ENCODE data around the gene EVI5. TPM values are rescaled to one million over a fixed set of nuclear protein-coding genes. Genes with fewer than 3 reads are reported as not detected.

EVI5 gene
- total RNA-seq, 1 experiment from 2014 or later: 31.2 TPM

DNA sequence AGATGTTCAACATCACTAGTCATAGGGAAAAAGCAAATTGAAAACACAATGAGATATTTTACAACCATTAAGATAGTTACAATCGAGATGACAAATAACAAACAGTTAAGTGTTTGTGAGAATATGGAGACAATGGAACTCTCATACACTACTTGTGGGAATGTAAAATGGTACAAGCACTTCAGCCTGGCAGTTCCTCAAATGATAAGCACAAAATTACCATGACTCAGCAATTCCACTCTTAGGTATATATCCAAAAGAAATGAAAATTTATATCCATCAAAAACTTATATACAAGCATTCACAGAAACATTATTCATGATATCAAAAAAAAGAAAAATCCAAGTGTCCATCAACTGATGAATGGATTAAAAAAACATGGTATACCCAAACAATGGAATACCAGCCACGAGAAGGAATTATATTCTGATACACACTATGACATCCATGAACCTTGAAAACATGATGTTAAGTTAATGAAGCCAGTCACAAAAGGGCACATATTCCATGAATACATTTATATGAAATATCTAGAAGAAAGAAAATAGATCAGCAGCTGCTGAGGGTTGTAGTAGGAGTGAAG is 76.4 kb downstream of the EVI5 start:
- CTCF ChIA-PET: no interaction called here
- peak overlapping the region; percentile 30 for H3K27ac Mint-ChIP-seq (ENCODE audit: unreplicated experiment)
- no peak overlapping the region for H3K4me3 ChIP-seq (ENCODE audit: low read depth, low read length)
- POLR2A ChIA-PET: no interaction called here
- no TSS peak for BruUV-seq (replicated peaks)
- H3K4me1 ChIP-seq: peaks cover 59% of the 10 kb centered on the region
- no peaks in the 10 kb centered on the region for H3K9me3 ChIP-seq
- no peaks in the 10 kb centered on the region for H3K27me3 Mint-ChIP-seq (ENCODE audit: insufficient read depth, unreplicated experiment)
- intact Hi-C loops (cut with micrococcal nuclease; ENCODE audit: unreplicated experiment): no loop called here
- no peaks in the 10 kb centered on the region for H3K9me3 Mint-ChIP-seq (ENCODE audit: unreplicated experiment)
- TF ChIP-seq, protein P1, sequence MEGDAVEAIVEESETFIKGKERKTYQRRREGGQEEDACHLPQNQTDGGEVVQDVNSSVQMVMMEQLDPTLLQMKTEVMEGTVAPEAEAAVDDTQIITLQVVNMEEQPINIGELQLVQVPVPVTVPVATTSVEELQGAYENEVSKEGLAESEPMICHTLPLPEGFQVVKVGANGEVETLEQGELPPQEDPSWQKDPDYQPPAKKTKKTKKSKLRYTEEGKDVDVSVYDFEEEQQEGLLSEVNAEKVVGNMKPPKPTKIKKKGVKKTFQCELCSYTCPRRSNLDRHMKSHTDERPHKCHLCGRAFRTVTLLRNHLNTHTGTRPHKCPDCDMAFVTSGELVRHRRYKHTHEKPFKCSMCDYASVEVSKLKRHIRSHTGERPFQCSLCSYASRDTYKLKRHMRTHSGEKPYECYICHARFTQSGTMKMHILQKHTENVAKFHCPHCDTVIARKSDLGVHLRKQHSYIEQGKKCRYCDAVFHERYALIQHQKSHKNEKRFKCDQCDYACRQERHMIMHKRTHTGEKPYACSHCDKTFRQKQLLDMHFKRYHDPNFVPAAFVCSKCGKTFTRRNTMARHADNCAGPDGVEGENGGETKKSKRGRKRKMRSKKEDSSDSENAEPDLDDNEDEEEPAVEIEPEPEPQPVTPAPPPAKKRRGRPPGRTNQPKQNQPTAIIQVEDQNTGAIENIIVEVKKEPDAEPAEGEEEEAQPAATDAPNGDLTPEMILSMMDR (IDR thresholded peaks at IDR 0.05; ENCODE audit: insufficient read depth in 1 of 2, low read depth in 1 of 2, low read length in 1 of 2, severe bottlenecking in 1 of 2, unreplicated experiment in 1 of 2): no peak
- H3K36me3 Mint-ChIP-seq (ENCODE audit: insufficient read depth, unreplicated experiment): no peaks in the 10 kb centered on the region
- H3K36me3 ChIP-seq (ENCODE audit: control insufficient read depth, insufficient read depth, low read length): no peaks in the 10 kb centered on the region
- peaks cover 29% of the 10 kb centered on the region for H3K4me1 Mint-ChIP-seq (ENCODE audit: low read depth, unreplicated experiment)
- no peak for DNase-seq
- no peak overlapping the region for H3K4me3 Mint-ChIP-seq (ENCODE audit: unreplicated experiment)
- H3K27me3 ChIP-seq (replicated peaks; ENCODE audit: control insufficient read depth, insufficient read depth, low read length): no peaks in the 10 kb centered on the region

DNA sequence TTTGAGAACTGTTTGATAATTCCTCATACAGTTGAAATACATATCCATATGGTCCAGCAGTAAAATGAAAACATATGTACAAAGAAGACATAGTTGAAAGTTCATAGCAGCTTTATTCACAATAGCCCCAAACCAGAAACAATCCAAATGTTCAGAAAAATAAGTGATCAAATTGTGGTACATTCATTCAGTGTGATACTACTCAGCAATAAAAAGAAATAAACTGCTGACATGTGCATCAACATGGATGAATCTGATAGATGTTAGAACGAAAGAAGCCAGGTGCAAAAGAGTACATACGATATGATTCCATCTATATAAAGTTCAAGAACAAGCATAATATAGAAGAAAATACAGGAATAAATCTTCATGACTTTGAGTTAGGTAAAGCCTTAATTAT is 77.2 kb downstream of the EVI5 start:
- no peaks in the 10 kb centered on the region for H3K27me3 Mint-ChIP-seq (ENCODE audit: insufficient read depth, unreplicated experiment)
- H3K36me3 Mint-ChIP-seq (ENCODE audit: insufficient read depth, unreplicated experiment): no peaks in the 10 kb centered on the region
- intact Hi-C loops (cut with micrococcal nuclease; ENCODE audit: unreplicated experiment): no loop called here
- no peak overlapping the region for H3K4me3 Mint-ChIP-seq (ENCODE audit: unreplicated experiment)
- no TSS peak for BruUV-seq (replicated peaks)
- ChIA-PET POLR2A (no interaction called here), CTCF (no interaction called here)
- H3K27me3 ChIP-seq (replicated peaks; ENCODE audit: control insufficient read depth, insufficient read depth, low read length): no peaks in the 10 kb centered on the region
- H3K4me1 Mint-ChIP-seq (ENCODE audit: low read depth, unreplicated experiment): peaks cover 29% of the 10 kb centered on the region
- no peaks in the 10 kb centered on the region for H3K9me3 Mint-ChIP-seq (ENCODE audit: unreplicated experiment)
- peaks cover 57% of the 10 kb centered on the region for H3K4me1 ChIP-seq
- H3K36me3 ChIP-seq (ENCODE audit: control insufficient read depth, insufficient read depth, low read length): no peaks in the 10 kb centered on the region
- H3K9me3 ChIP-seq: no peaks in the 10 kb centered on the region
- H3K27ac Mint-ChIP-seq (ENCODE audit: unreplicated experiment): no peak overlapping the region
- TF ChIP-seq, protein P1 (IDR thresholded peaks at IDR 0.05; ENCODE audit: insufficient read depth in 1 of 2, low read depth in 1 of 2, low read length in 1 of 2, severe bottlenecking in 1 of 2, unreplicated experiment in 1 of 2): no peak
- H3K4me3 ChIP-seq (ENCODE audit: low read depth, low read length): no peak overlapping the region
- no peak for DNase-seq

DNA sequence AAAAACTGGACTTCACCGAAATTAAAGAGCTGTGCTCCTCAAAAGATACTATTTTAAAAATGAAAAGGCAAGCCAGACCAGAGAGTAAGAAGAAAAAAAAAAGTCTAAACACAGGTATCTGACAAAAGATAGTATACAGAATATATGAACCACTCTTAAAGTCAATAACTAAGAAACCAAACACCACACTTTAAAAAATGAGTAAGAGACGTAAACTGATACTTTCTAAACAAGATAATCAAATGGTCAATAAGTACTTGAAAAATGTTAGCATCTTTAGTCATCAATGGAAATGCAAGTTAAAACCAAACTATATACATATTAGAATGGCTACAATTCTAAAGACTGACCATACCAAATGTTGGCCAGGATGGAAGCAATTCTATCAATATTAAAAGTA is 77.6 kb downstream of the EVI5 start:
- H3K4me1 ChIP-seq: peaks cover 53% of the 10 kb centered on the region
- no peak for DNase-seq
- H3K36me3 Mint-ChIP-seq (ENCODE audit: insufficient read depth, unreplicated experiment): no peaks in the 10 kb centered on the region
- H3K27ac Mint-ChIP-seq (ENCODE audit: unreplicated experiment): no peak overlapping the region
- no peaks in the 10 kb centered on the region for H3K9me3 ChIP-seq
- intact Hi-C loops (cut with micrococcal nuclease; ENCODE audit: unreplicated experiment): no loop called here
- no TSS peak for BruUV-seq (replicated peaks)
- no peaks in the 10 kb centered on the region for H3K27me3 ChIP-seq (replicated peaks; ENCODE audit: control insufficient read depth, insufficient read depth, low read length)
- H3K4me3 ChIP-seq (ENCODE audit: low read depth, low read length): no peak overlapping the region
- ChIA-PET POLR2A (no interaction called here), CTCF (no interaction called here)
- peaks cover 29% of the 10 kb centered on the region for H3K4me1 Mint-ChIP-seq (ENCODE audit: low read depth, unreplicated experiment)
- no peaks in the 10 kb centered on the region for H3K27me3 Mint-ChIP-seq (ENCODE audit: insufficient read depth, unreplicated experiment)
- no peaks in the 10 kb centered on the region for H3K36me3 ChIP-seq (ENCODE audit: control insufficient read depth, insufficient read depth, low read length)
- H3K9me3 Mint-ChIP-seq (ENCODE audit: unreplicated experiment): no peaks in the 10 kb centered on the region
- TF ChIP-seq, protein P1 (IDR thresholded peaks at IDR 0.05; ENCODE audit: insufficient read depth in 1 of 2, low read depth in 1 of 2, low read length in 1 of 2, severe bottlenecking in 1 of 2, unreplicated experiment in 1 of 2): no peak
- no peak overlapping the region for H3K4me3 Mint-ChIP-seq (ENCODE audit: unreplicated experiment)

All from Caco-2 (cell line).